T-helper 1 cell treated with Interleukin-12 subunit alpha and Interleukin-12 subunit beta and Interleukin-4 antibody, amounts not matched to agents 30 μg/mL and 1 μg/mL, for 36 hours (primary cell): ENCODE measurements around the gene VAPB.

Experiments
- H3K27ac Mint-ChIP-seq: one replicate; pipeline ENCODE4 v1.8.0; 2021; ENCODE audit warnings: mild to moderate bottlenecking, mixed read lengths
- H3K27me3 Mint-ChIP-seq: one replicate; pipeline ENCODE4 v1.8.0; 2021; ENCODE audit warnings: low read depth, mixed read lengths
- H3K36me3 Mint-ChIP-seq: one replicate; pipeline ENCODE4 v1.8.0; 2021; ENCODE audit warnings: low read depth, mixed read lengths
- H3K4me1 Mint-ChIP-seq: one replicate; pipeline ENCODE4 v1.8.0; 2021; ENCODE audit warnings: low read depth, mixed read lengths
- H3K4me3 Mint-ChIP-seq: one replicate; pipeline ENCODE4 v1.8.0; 2021; ENCODE audit warnings: mild to moderate bottlenecking, moderate library complexity, mixed read lengths
- H3K9me3 Mint-ChIP-seq: one replicate; pipeline ENCODE4 v1.8.0; 2021; ENCODE audit warnings: mixed read lengths

VAPB gene

GRCh38 chr20:58390659-58391035 is 1.6 kb downstream of the VAPB start:
- Mint-ChIP-seq H3K4me1 (peaks cover 36% of the 10 kb centered on the region), H3K9me3 (no peaks in the 10 kb centered on the region), H3K36me3 (peaks cover 26% of the 10 kb centered on the region), H3K27ac (peak overlapping the region; percentile 94), H3K4me3 (peak overlapping the region; percentile 94), H3K27me3 (peaks cover 4% of the 10 kb centered on the region)

- peaks cover 26% of the 10 kb centered on the region for H3K36me3 Mint-ChIP-seq
- H3K4me1 Mint-ChIP-seq: peaks cover 42% of the 10 kb centered on the region
- H3K27me3 Mint-ChIP-seq: no peaks in the 10 kb centered on the region
- H3K27ac Mint-ChIP-seq: peak overlapping the region; percentile 16
- H3K9me3 Mint-ChIP-seq: no peaks in the 10 kb centered on the region
- no peak overlapping the region for H3K4me3 Mint-ChIP-seq
Measured at GRCh38 chr20:58392286-58392685, 3.3 kb downstream of the VAPB start.

DNA sequence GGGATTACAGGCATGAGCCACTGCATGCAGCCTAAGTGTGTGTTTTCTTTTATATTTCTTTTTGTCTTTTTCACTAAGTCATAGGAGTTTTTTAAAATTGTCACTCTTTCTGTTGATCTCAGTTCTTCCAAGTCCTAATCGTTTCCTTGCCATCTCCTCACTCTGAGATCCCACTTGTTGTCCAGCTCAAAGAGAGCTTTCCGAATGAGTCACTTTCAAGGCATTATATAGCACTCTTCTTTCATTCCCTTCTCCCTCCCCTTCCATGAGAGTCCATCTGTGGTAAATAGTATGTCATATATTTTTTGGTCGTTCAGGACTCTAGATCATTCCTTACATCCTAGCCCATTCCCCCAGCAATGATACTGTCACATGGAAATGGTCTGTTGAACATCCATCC is 4.3 kb downstream of the VAPB start:
- H3K27me3 Mint-ChIP-seq: no peaks in the 10 kb centered on the region
- H3K4me3 Mint-ChIP-seq: no peak overlapping the region
- H3K36me3 Mint-ChIP-seq: peaks cover 30% of the 10 kb centered on the region
- no peak overlapping the region for H3K27ac Mint-ChIP-seq
- peaks cover 47% of the 10 kb centered on the region for H3K4me1 Mint-ChIP-seq
- no peaks in the 10 kb centered on the region for H3K9me3 Mint-ChIP-seq

- Mint-ChIP-seq H3K4me1 (peaks cover 53% of the 10 kb centered on the region), H3K27ac (no peak overlapping the region), H3K4me3 (no peak overlapping the region), H3K9me3 (no peaks in the 10 kb centered on the region), H3K27me3 (no peaks in the 10 kb centered on the region), H3K36me3 (peaks cover 33% of the 10 kb centered on the region)
Measured at GRCh38 chr20:58394801-58395200, 5.8 kb downstream of the VAPB start.

GRCh38 chr20:58395604-58396003 is 6.6 kb downstream of the VAPB start:
- no peak overlapping the region for H3K4me3 Mint-ChIP-seq
- H3K27me3 Mint-ChIP-seq: no peaks in the 10 kb centered on the region
- peaks cover 27% of the 10 kb centered on the region for H3K36me3 Mint-ChIP-seq
- no peak overlapping the region for H3K27ac Mint-ChIP-seq
- H3K4me1 Mint-ChIP-seq: peaks cover 49% of the 10 kb centered on the region
- H3K9me3 Mint-ChIP-seq: no peaks in the 10 kb centered on the region

GRCh38 chr20:58397429-58397828 is 8.4 kb downstream of the VAPB start:
- H3K36me3 Mint-ChIP-seq: peaks cover 13% of the 10 kb centered on the region
- no peaks in the 10 kb centered on the region for H3K9me3 Mint-ChIP-seq
- no peak overlapping the region for H3K27ac Mint-ChIP-seq
- peaks cover 37% of the 10 kb centered on the region for H3K4me1 Mint-ChIP-seq
- H3K27me3 Mint-ChIP-seq: no peaks in the 10 kb centered on the region
- no peak overlapping the region for H3K4me3 Mint-ChIP-seq

DNA sequence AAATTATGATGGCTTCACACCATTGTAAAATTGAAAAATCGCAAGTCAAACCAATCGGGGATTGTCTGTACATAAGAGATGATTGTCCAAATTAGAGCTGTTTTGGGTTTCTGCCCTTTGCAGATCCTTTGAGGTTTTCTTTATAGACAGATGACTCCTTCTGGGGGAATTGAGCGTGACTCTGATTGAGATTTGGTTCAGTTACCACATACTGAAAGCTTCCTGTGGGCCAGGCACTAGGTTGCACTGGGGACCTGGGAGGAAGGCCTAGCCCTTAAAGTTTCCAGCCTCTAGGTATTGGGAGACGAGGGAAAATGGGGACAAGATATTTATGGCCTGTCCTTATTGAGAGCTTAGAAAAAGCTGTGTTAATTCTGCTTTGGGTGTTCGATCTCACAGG is 9.2 kb downstream of the VAPB start:
- Mint-ChIP-seq H3K27me3 (no peaks in the 10 kb centered on the region), H3K4me3 (no peak overlapping the region), H3K36me3 (peaks cover 12% of the 10 kb centered on the region), H3K27ac (no peak overlapping the region), H3K9me3 (no peaks in the 10 kb centered on the region), H3K4me1 (peaks cover 35% of the 10 kb centered on the region)

- Mint-ChIP-seq H3K9me3 (no peaks in the 10 kb centered on the region), H3K36me3 (peaks cover 8% of the 10 kb centered on the region), H3K4me1 (peaks cover 26% of the 10 kb centered on the region), H3K27ac (no peak overlapping the region), H3K27me3 (no peaks in the 10 kb centered on the region), H3K4me3 (no peak overlapping the region)
Measured at GRCh38 chr20:58399926-58400325, 10.9 kb downstream of the VAPB start.

DNA sequence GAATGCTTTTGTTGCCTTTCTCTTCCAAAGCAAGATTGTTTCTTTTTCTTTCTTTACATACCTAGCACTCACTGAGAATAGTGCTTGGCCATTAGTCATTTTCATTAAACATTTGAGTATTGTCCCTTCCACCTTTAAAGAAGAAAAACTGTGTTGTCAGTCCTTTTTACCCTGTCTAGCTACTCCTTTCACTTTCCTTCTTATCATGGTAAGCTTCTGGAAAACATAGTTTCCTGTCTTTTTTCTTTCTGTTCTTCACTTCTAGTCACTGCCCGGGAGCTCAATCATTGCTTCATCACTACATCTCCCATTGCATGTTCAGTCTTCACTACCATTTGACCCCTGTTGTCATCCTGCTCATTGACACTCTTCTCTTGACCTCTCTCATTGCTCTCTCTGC is 12.1 kb downstream of the VAPB start:
- H3K9me3 Mint-ChIP-seq: no peaks in the 10 kb centered on the region
- H3K4me3 Mint-ChIP-seq: no peak overlapping the region
- H3K4me1 Mint-ChIP-seq: peaks cover 21% of the 10 kb centered on the region
- H3K27me3 Mint-ChIP-seq: no peaks in the 10 kb centered on the region
- H3K27ac Mint-ChIP-seq: no peak overlapping the region
- H3K36me3 Mint-ChIP-seq: peaks cover 8% of the 10 kb centered on the region

GRCh38 chr20:58402305-58402704 is 13.3 kb downstream of the VAPB start:
- Mint-ChIP-seq H3K27me3 (no peaks in the 10 kb centered on the region), H3K4me3 (no peak overlapping the region), H3K9me3 (no peaks in the 10 kb centered on the region), H3K36me3 (peaks cover 8% of the 10 kb centered on the region), H3K4me1 (peaks cover 20% of the 10 kb centered on the region), H3K27ac (no peak overlapping the region)

- peaks cover 23% of the 10 kb centered on the region for H3K4me1 Mint-ChIP-seq
- no peak overlapping the region for H3K27ac Mint-ChIP-seq
- H3K27me3 Mint-ChIP-seq: no peaks in the 10 kb centered on the region
- H3K9me3 Mint-ChIP-seq: no peaks in the 10 kb centered on the region
- H3K4me3 Mint-ChIP-seq: no peak overlapping the region
- H3K36me3 Mint-ChIP-seq: peaks cover 8% of the 10 kb centered on the region
Measured at GRCh38 chr20:58402827-58403226, 13.8 kb downstream of the VAPB start.

GRCh38 chr20:58403272-58403671 is 14.2 kb downstream of the VAPB start:
- no peak overlapping the region for H3K27ac Mint-ChIP-seq
- H3K36me3 Mint-ChIP-seq: peaks cover 5% of the 10 kb centered on the region
- no peaks in the 10 kb centered on the region for H3K9me3 Mint-ChIP-seq
- no peak overlapping the region for H3K4me3 Mint-ChIP-seq
- no peaks in the 10 kb centered on the region for H3K27me3 Mint-ChIP-seq
- peaks cover 23% of the 10 kb centered on the region for H3K4me1 Mint-ChIP-seq

DNA sequence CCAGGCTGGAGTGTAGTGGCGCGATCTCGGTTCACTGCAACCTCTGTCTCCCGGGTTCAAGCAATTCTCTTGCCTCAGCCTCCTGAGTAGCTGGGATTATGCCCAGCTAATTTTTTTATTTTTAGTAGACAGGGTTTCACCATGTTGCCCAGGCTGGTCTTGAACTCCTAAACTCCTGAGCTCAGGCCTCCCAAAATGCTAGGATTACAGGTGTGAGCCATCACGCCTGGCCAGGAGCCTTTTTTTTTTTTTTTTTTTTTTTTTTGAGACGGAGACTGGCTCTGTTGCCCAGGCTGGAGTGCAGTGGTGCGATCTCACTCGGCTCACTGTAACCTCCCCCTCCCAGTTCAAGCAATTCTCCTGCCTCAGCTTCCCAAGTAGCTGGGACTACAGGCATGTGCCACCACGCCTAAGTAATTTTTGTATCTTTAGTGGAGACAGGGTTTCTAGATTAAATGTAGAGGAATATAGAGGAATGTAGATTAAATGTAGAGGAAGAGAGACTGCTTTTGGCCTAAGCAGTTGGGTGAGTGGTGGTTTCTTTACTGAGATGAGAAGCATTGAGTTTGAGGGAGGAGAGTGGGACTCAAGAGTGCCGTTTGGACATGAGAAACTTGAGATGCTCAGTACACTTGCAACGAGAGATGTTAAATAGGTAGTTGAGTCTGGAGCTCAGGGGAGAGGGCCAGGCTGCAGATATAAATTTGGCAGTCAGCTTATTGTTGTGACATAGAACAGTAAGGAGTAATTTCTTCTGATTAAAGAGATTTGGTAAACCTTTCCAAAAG is 16.7 kb downstream of the VAPB start:
- H3K4me3 Mint-ChIP-seq: no peak overlapping the region
- H3K4me1 Mint-ChIP-seq: peaks cover 29% of the 10 kb centered on the region
- H3K27me3 Mint-ChIP-seq: no peaks in the 10 kb centered on the region
- no peaks in the 10 kb centered on the region for H3K9me3 Mint-ChIP-seq
- H3K36me3 Mint-ChIP-seq: peaks cover 2% of the 10 kb centered on the region
- H3K27ac Mint-ChIP-seq: no peak overlapping the region

GRCh38 chr20:58406422-58407001 is 17.5 kb downstream of the VAPB start:
- Mint-ChIP-seq H3K36me3 (peaks cover 2% of the 10 kb centered on the region), H3K4me3 (no peak overlapping the region), H3K27me3 (no peaks in the 10 kb centered on the region), H3K27ac (no peak overlapping the region), H3K4me1 (peaks cover 29% of the 10 kb centered on the region), H3K9me3 (no peaks in the 10 kb centered on the region)

- H3K27ac Mint-ChIP-seq: peak overlapping the region; percentile 74
- no peaks in the 10 kb centered on the region for H3K27me3 Mint-ChIP-seq
- H3K9me3 Mint-ChIP-seq: no peaks in the 10 kb centered on the region
- H3K36me3 Mint-ChIP-seq: peaks cover 2% of the 10 kb centered on the region
- no peak overlapping the region for H3K4me3 Mint-ChIP-seq
- peaks cover 31% of the 10 kb centered on the region for H3K4me1 Mint-ChIP-seq
Measured at GRCh38 chr20:58407201-58407873, 18.3 kb downstream of the VAPB start.
